Measurements from ENCODE around the gene GAS2L2. TPM values are rescaled to one million over a fixed set of nuclear protein-coding genes. Genes with fewer than 3 reads are reported as not detected.

The GAS2L2 gene
- total RNA-seq, 1 experiment from 2014 or later, result 0.15 TPM

DNA sequence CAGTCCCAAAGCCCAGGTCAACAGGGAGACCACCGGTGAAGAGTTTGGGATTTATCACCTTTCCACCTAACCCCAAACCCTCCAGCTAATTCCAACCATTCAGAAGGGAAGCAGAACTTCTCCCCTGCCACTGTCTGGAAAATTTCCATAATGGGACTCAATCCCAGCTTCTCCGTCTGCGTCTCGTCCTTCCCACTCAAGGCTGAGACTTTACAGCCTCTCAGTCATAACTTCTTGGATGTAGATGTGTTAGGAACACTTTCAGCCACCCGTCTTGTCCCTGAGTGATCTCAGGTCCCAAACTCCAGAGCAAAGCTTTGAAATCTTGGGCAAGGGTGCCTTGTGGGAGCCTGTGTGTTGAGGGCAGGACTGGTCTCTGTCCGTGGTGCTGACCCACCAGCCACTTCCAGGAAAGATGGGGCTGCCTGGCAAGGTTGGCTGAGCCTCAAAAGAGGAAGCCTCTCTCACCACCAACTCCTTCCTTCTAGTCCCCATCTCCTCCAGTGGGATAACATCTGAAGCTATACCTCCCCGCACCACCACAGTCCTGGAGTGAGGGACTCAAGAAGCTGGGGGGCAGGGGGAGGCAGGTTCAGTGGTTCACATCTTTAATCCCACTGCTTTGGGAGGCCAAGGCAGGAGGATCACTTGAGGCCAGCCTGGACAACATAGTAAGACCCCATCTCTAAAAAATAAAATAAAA lies 9.3 kb downstream of the GAS2L2 start:
- Mint-ChIP-seq H3K4me1 (peaks cover 6% of the 10 kb centered on the region), H3K9me3 (no peaks in the 10 kb centered on the region), H3K36me3 (peaks cover 8% of the 10 kb centered on the region; the same call in 1 of the 2 replicates), H3K4me3 (no peak overlapping the region), H3K27ac (no peak overlapping the region), H3K27me3 (ENCODE audit: low read depth) (peaks cover 56% of the 10 kb centered on the region)
- POLR2A ChIA-PET, result interaction anchor here (0.6 to 1.2 kb wide), 2 partner anchors 11 to 79 kb away, joined by 3 read pairs; no protein-coding TSS in a partner anchor
- CTCF ChIA-PET, result interaction anchor here (0.5 to 6.9 kb wide), 9 partner anchors 12 to 190 kb away, joined by 3 to 85 read pairs (median 3); partner anchors contain the start of gene RASL10B
- ATAC-seq (peak; percentile 17), DNase-seq (ENCODE audit: low spot score) (peak; percentile 68)
- TF ChIP-seq SMAD3 (CRISPR knock-in tag; IDR thresholded peaks at IDR 0.05; ENCODE audit: borderline replicate concordance) (no peak), MXD4 (CRISPR knock-in tag; IDR thresholded peaks at IDR 0.05; ENCODE audit: borderline replicate concordance) (no peak), PRRX2 (CRISPR knock-in tag; IDR thresholded peaks at IDR 0.05) (peak; percentile 44; the same call in 1 of the 2 replicates), FOXP1 (CRISPR knock-in tag; IDR thresholded peaks at IDR 0.05; ENCODE audit: borderline replicate concordance) (0 out of 2 replicates have a peak, but pooled peaks have one; percentile 28), EMX1 (CRISPR knock-in tag; IDR thresholded peaks at IDR 0.05) (0 out of 2 replicates have a peak, but pooled peaks have one; percentile 43), FOXJ3 (CRISPR knock-in tag; IDR thresholded peaks at IDR 0.05; ENCODE audit: borderline replicate concordance) (no peak), NR1H2 (CRISPR knock-in tag; IDR thresholded peaks at IDR 0.05) (no peak), NFE2L1 (CRISPR knock-in tag; IDR thresholded peaks at IDR 0.05) (no peak), ZNF232 (CRISPR knock-in tag; IDR thresholded peaks at IDR 0.05) (no peak), SP1 (CRISPR knock-in tag; conservative IDR thresholded peaks at IDR 0.05) (no peak), GTF2I (CRISPR knock-in tag; conservative IDR thresholded peaks at IDR 0.05) (peak; percentile 84; the same call in 1 of the 2 replicates), CREB1 (CRISPR knock-in tag; IDR thresholded peaks at IDR 0.05) (no peak), TCF7 (CRISPR knock-in tag; IDR thresholded peaks at IDR 0.05; ENCODE audit: low read depth) (no peak)
- TF ChIP-seq, protein P1, sequence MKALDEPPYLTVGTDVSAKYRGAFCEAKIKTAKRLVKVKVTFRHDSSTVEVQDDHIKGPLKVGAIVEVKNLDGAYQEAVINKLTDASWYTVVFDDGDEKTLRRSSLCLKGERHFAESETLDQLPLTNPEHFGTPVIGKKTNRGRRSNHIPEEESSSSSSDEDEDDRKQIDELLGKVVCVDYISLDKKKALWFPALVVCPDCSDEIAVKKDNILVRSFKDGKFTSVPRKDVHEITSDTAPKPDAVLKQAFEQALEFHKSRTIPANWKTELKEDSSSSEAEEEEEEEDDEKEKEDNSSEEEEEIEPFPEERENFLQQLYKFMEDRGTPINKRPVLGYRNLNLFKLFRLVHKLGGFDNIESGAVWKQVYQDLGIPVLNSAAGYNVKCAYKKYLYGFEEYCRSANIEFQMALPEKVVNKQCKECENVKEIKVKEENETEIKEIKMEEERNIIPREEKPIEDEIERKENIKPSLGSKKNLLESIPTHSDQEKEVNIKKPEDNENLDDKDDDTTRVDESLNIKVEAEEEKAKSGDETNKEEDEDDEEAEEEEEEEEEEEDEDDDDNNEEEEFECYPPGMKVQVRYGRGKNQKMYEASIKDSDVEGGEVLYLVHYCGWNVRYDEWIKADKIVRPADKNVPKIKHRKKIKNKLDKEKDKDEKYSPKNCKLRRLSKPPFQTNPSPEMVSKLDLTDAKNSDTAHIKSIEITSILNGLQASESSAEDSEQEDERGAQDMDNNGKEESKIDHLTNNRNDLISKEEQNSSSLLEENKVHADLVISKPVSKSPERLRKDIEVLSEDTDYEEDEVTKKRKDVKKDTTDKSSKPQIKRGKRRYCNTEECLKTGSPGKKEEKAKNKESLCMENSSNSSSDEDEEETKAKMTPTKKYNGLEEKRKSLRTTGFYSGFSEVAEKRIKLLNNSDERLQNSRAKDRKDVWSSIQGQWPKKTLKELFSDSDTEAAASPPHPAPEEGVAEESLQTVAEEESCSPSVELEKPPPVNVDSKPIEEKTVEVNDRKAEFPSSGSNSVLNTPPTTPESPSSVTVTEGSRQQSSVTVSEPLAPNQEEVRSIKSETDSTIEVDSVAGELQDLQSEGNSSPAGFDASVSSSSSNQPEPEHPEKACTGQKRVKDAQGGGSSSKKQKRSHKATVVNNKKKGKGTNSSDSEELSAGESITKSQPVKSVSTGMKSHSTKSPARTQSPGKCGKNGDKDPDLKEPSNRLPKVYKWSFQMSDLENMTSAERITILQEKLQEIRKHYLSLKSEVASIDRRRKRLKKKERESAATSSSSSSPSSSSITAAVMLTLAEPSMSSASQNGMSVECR (CRISPR knock-in tag; IDR thresholded peaks at IDR 0.05; ENCODE audit: borderline replicate concordance), result peak; percentile 44; the same call in 1 of the 2 replicates
- TF ChIP-seq, protein P2, sequence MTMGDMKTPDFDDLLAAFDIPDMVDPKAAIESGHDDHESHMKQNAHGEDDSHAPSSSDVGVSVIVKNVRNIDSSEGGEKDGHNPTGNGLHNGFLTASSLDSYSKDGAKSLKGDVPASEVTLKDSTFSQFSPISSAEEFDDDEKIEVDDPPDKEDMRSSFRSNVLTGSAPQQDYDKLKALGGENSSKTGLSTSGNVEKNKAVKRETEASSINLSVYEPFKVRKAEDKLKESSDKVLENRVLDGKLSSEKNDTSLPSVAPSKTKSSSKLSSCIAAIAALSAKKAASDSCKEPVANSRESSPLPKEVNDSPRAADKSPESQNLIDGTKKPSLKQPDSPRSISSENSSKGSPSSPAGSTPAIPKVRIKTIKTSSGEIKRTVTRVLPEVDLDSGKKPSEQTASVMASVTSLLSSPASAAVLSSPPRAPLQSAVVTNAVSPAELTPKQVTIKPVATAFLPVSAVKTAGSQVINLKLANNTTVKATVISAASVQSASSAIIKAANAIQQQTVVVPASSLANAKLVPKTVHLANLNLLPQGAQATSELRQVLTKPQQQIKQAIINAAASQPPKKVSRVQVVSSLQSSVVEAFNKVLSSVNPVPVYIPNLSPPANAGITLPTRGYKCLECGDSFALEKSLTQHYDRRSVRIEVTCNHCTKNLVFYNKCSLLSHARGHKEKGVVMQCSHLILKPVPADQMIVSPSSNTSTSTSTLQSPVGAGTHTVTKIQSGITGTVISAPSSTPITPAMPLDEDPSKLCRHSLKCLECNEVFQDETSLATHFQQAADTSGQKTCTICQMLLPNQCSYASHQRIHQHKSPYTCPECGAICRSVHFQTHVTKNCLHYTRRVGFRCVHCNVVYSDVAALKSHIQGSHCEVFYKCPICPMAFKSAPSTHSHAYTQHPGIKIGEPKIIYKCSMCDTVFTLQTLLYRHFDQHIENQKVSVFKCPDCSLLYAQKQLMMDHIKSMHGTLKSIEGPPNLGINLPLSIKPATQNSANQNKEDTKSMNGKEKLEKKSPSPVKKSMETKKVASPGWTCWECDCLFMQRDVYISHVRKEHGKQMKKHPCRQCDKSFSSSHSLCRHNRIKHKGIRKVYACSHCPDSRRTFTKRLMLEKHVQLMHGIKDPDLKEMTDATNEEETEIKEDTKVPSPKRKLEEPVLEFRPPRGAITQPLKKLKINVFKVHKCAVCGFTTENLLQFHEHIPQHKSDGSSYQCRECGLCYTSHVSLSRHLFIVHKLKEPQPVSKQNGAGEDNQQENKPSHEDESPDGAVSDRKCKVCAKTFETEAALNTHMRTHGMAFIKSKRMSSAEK (CRISPR knock-in tag; IDR thresholded peaks at IDR 0.05; ENCODE audit: borderline replicate concordance), result no peak
- TF ChIP-seq, protein P3, sequence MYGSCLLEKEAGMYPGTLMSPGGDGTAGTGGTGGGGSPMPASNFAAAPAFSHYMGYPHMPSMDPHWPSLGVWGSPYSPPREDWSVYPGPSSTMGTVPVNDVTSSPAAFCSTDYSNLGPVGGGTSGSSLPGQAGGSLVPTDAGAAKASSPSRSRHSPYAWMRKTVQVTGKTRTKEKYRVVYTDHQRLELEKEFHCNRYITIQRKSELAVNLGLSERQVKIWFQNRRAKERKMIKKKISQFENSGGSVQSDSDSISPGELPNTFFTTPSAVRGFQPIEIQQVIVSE (CRISPR knock-in tag; IDR thresholded peaks at IDR 0.05; ENCODE audit: borderline replicate concordance), result no peak
- TF ChIP-seq, protein P4, sequence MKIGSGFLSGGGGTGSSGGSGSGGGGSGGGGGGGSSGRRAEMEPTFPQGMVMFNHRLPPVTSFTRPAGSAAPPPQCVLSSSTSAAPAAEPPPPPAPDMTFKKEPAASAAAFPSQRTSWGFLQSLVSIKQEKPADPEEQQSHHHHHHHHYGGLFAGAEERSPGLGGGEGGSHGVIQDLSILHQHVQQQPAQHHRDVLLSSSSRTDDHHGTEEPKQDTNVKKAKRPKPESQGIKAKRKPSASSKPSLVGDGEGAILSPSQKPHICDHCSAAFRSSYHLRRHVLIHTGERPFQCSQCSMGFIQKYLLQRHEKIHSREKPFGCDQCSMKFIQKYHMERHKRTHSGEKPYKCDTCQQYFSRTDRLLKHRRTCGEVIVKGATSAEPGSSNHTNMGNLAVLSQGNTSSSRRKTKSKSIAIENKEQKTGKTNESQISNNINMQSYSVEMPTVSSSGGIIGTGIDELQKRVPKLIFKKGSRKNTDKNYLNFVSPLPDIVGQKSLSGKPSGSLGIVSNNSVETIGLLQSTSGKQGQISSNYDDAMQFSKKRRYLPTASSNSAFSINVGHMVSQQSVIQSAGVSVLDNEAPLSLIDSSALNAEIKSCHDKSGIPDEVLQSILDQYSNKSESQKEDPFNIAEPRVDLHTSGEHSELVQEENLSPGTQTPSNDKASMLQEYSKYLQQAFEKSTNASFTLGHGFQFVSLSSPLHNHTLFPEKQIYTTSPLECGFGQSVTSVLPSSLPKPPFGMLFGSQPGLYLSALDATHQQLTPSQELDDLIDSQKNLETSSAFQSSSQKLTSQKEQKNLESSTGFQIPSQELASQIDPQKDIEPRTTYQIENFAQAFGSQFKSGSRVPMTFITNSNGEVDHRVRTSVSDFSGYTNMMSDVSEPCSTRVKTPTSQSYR (CRISPR knock-in tag; IDR thresholded peaks at IDR 0.05), result 0 out of 2 replicates have a peak, but pooled peaks have one; percentile 23
- TF ChIP-seq, protein P5, sequence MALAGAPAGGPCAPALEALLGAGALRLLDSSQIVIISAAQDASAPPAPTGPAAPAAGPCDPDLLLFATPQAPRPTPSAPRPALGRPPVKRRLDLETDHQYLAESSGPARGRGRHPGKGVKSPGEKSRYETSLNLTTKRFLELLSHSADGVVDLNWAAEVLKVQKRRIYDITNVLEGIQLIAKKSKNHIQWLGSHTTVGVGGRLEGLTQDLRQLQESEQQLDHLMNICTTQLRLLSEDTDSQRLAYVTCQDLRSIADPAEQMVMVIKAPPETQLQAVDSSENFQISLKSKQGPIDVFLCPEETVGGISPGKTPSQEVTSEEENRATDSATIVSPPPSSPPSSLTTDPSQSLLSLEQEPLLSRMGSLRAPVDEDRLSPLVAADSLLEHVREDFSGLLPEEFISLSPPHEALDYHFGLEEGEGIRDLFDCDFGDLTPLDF (CRISPR knock-in tag; IDR thresholded peaks at IDR 0.05), result 0 out of 2 replicates have a peak, but pooled peaks have one; percentile 51
- TF ChIP-seq, protein P6, sequence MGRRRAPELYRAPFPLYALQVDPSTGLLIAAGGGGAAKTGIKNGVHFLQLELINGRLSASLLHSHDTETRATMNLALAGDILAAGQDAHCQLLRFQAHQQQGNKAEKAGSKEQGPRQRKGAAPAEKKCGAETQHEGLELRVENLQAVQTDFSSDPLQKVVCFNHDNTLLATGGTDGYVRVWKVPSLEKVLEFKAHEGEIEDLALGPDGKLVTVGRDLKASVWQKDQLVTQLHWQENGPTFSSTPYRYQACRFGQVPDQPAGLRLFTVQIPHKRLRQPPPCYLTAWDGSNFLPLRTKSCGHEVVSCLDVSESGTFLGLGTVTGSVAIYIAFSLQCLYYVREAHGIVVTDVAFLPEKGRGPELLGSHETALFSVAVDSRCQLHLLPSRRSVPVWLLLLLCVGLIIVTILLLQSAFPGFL (CRISPR knock-in tag; IDR thresholded peaks at IDR 0.05; ENCODE audit: borderline replicate concordance), result no peak
- TF ChIP-seq, protein P7, sequence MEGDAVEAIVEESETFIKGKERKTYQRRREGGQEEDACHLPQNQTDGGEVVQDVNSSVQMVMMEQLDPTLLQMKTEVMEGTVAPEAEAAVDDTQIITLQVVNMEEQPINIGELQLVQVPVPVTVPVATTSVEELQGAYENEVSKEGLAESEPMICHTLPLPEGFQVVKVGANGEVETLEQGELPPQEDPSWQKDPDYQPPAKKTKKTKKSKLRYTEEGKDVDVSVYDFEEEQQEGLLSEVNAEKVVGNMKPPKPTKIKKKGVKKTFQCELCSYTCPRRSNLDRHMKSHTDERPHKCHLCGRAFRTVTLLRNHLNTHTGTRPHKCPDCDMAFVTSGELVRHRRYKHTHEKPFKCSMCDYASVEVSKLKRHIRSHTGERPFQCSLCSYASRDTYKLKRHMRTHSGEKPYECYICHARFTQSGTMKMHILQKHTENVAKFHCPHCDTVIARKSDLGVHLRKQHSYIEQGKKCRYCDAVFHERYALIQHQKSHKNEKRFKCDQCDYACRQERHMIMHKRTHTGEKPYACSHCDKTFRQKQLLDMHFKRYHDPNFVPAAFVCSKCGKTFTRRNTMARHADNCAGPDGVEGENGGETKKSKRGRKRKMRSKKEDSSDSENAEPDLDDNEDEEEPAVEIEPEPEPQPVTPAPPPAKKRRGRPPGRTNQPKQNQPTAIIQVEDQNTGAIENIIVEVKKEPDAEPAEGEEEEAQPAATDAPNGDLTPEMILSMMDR (IDR thresholded peaks at IDR 0.05), result no peak
